ENCODE results near the gene ZNF697. TPM values are rescaled to one million over a fixed set of nuclear protein-coding genes. Genes with fewer than 3 reads are reported as not detected.

The ZNF697 gene
- total and polyA plus RNA-seq, 10 of the 15 experiments (the other 5 are each of a cell fraction or from before 2014, with no cell fraction given), result 0.48 to 5.9 (median 3.0) TPM

DNA sequence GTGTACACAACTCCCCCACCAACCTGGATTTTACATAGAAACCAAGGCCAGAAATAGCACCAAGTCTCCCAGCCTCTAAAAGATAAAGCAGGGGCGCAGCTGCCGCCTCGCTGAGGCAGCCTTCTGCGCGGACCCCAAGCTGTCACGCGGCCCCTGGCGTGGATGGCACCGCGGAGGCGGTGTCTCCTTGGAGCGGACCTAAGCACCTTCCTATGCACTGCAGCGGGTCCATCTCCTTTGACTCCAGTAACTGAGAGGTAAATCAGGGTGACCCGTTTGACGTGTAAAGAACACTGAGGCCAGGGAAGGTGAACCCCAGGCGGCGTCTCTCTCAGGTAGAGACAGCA, 17.0 kb downstream of the ZNF697 start:
- ChIA-PET POLR2A (no interaction called here), RAD21 (ENCODE audit: unreplicated experiment) (no interaction called here), CTCF (no interaction called here), SMC1A (ENCODE audit: uncharacterized antibody, unreplicated experiment) (interaction anchor here (2.9 kb wide), 1 partner anchor 44 kb away, joined by 16 read pairs; no protein-coding TSS in a partner anchor)
- H3K36me3 ChIP-seq (ENCODE audit: control insufficient read depth in 2 of 2, insufficient read depth in 2 of 2, low read length in 1 of 2), result no peaks in the 10 kb centered on the region; a peak in 1 of 4 replicates
- H3K9ac ChIP-seq (ENCODE audit: control insufficient read depth, insufficient read depth, low read length), result no peak overlapping the region
- no peaks in the 10 kb centered on the region for H3K9me3 ChIP-seq (replicated peaks; ENCODE audit: control insufficient read depth, insufficient read depth, low read length)
- no peaks in the 10 kb centered on the region for H4K20me1 ChIP-seq (ENCODE audit: control insufficient read depth, insufficient read depth)
- in situ Hi-C loops (cut with MboI), result no loop called here
- H3K27ac ChIP-seq (ENCODE audit: control insufficient read depth, insufficient read depth), result no peak overlapping the region
- no peaks in the 10 kb centered on the region for H3K27me3 ChIP-seq (replicated peaks in 1 of 2; ENCODE audit: control insufficient read depth in 2 of 2, insufficient read depth in 2 of 2, low read length in 1 of 2)
- BruUV-seq (replicated peaks), result no TSS peak
- H3K4me1 ChIP-seq (ENCODE audit: control insufficient read depth, insufficient read depth, low read length), result peaks cover 18% of the 10 kb centered on the region
- intact Hi-C loops (cut with micrococcal nuclease; ENCODE audit: unreplicated experiment), result no loop called here
- DNase-seq (ENCODE audit: low read depth, low spot score), result no peak
- TF ChIP-seq YY1 (IDR thresholded peaks at IDR 0.05; ENCODE audit: low read depth, low read length) (no peak), STAT1 (conservative IDR thresholded peaks at IDR 0.05) (no peak), CEBPZ (IDR thresholded peaks at IDR 0.05; ENCODE audit: low read depth, low read length) (no peak), RFX5 (IDR thresholded peaks at IDR 0.05; ENCODE audit: low read depth, low read length) (no peak), MTA3 (IDR thresholded peaks at IDR 0.05; ENCODE audit: borderline replicate concordance, low read length) (no peak), SKIL (IDR thresholded peaks at IDR 0.05; ENCODE audit: low read depth, poor library complexity, severe bottlenecking) (no peak), SMAD1 (IDR thresholded peaks at IDR 0.05; ENCODE audit: low read depth, partially characterized antibody) (no peak), SREBF2 (IDR thresholded peaks at IDR 0.05; ENCODE audit: low read length) (no peak), FOXM1 (IDR thresholded peaks at IDR 0.05; ENCODE audit: low read depth, low read length) (no peak), MYC (IDR thresholded peaks at IDR 0.05; ENCODE audit: insufficient read depth, insufficient read length, insufficient replicate concordance, low read length, severe bottlenecking) (no peak), FOXK2 (IDR thresholded peaks at IDR 0.05) (no peak)
- TF ChIP-seq, protein P1, sequence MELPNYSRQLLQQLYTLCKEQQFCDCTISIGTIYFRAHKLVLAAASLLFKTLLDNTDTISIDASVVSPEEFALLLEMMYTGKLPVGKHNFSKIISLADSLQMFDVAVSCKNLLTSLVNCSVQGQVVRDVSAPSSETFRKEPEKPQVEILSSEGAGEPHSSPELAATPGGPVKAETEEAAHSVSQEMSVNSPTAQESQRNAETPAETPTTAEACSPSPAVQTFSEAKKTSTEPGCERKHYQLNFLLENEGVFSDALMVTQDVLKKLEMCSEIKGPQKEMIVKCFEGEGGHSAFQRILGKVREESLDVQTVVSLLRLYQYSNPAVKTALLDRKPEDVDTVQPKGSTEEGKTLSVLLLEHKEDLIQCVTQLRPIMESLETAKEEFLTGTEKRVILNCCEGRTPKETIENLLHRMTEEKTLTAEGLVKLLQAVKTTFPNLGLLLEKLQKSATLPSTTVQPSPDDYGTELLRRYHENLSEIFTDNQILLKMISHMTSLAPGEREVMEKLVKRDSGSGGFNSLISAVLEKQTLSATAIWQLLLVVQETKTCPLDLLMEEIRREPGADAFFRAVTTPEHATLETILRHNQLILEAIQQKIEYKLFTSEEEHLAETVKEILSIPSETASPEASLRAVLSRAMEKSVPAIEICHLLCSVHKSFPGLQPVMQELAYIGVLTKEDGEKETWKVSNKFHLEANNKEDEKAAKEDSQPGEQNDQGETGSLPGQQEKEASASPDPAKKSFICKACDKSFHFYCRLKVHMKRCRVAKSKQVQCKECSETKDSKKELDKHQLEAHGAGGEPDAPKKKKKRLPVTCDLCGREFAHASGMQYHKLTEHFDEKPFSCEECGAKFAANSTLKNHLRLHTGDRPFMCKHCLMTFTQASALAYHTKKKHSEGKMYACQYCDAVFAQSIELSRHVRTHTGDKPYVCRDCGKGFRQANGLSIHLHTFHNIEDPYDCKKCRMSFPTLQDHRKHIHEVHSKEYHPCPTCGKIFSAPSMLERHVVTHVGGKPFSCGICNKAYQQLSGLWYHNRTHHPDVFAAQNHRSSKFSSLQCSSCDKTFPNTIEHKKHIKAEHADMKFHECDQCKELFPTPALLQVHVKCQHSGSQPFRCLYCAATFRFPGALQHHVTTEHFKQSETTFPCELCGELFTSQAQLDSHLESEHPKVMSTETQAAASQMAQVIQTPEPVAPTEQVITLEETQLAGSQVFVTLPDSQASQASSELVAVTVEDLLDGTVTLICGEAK (IDR thresholded peaks at IDR 0.05; ENCODE audit: borderline replicate concordance), result no peak
- H3K79me2 ChIP-seq (ENCODE audit: control insufficient read depth, insufficient read depth, low read length), result no peaks in the 10 kb centered on the region
- FAIRE-seq, result no peak
- peak overlapping the region; percentile 80 for H3K4me2 ChIP-seq (ENCODE audit: control insufficient read depth, insufficient read depth)
- no peak for ATAC-seq
- H3K4me3 ChIP-seq, result no peak overlapping the region
- H2AFZ ChIP-seq (ENCODE audit: control insufficient read depth, low read depth, low read length), result no peak overlapping the region; the same call in 1 of the 2 replicates
- 81% methylated on average over 17 of the region's 17 CpGs for WGBS (ENCODE audit: insufficient coverage, insufficient replicate concordance, low lambda C conversion rate, missing lambda C conversion rate)

Measured in GM12878 (cell line).